Measurements from ENCODE around the gene OR52B6. TPM values are rescaled to one million over a fixed set of nuclear protein-coding genes. Genes with fewer than 3 reads are reported as not detected.

Gene OR52B6
- total and polyA plus RNA-seq, 2 donors (not counting 1 experiment from before 2014, with no cell fraction given): not detected

DNA sequence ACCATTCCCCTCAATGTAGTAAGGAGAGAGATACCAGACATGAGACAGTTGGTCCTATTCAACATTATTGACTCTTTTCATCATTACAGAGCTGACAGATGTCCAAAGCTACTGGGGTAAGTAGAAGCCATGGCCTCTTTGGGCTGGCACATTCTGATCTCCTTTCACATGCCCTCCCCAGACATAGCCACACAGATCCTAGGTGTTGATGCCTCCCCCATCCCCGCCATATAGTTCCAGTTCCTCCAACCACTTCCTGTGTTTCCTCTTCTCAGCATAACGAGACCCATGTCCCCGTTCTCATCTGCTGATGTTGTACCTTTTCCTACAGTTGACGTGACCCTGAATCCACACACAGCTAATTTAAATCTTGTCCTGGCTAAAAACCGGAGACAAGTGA is 29.8 kb downstream of the OR52B6 start:
- no peak for ATAC-seq (ENCODE audit: low read depth)

GRCh38 chr11:5611627-5612026 is 30.9 kb downstream of the OR52B6 start:
- CTCF ChIA-PET: no interaction called here

More for the DNA sequence above, 29.8 kb downstream of the OR52B6 start:
- H3K4me3 ChIP-seq (ENCODE audit: control extremely low read depth in 1 of 5, extremely low read depth in 1 of 5, insufficient read depth in 1 of 5, low read depth in 2 of 5, low read length in 4 of 5): no peak overlapping the region
- H3K4me2 ChIP-seq (replicated peaks; ENCODE audit: low read depth, low read length, poor library complexity, severe bottlenecking): no peak overlapping the region
- H3K4me1 ChIP-seq (ENCODE audit: control insufficient read depth in 2 of 2, insufficient read depth in 2 of 2, low read length in 2 of 2): no peaks in the 10 kb centered on the region
- H3K9me3 ChIP-seq (ENCODE audit: control extremely low read depth in 1 of 3, control insufficient read depth in 2 of 3, insufficient read depth in 1 of 3, low read length in 2 of 3): no peaks in the 10 kb centered on the region
- H3K27ac ChIP-seq (ENCODE audit: low read length in 2 of 2): no peak overlapping the region
- intact Hi-C loops (cut with micrococcal nuclease): no loop called here
- DNase-seq: no peak
- no peak overlapping the region for H2AFZ ChIP-seq (ENCODE audit: insufficient read depth, low read depth, low read length, poor library complexity, severe bottlenecking)
- no peaks in the 10 kb centered on the region for H3K4me1 Mint-ChIP-seq
- H3K9ac ChIP-seq (ENCODE audit: low read length): no peak overlapping the region
- no peak overlapping the region for H3K4me3 Mint-ChIP-seq
- H3K9me3 Mint-ChIP-seq (ENCODE audit: insufficient read depth): no peaks in the 10 kb centered on the region
- H3K36me3 ChIP-seq (replicated peaks in 1 of 2; ENCODE audit: control extremely low read depth in 1 of 2, control insufficient read depth in 1 of 2, extremely low read depth in 1 of 2, insufficient read depth in 2 of 2, low read length in 1 of 2): no peaks in the 10 kb centered on the region
- no peak overlapping the region for H3K27ac Mint-ChIP-seq
- 83% methylated on average over 2 of the region's 5 CpGs for WGBS (ENCODE audit: insufficient coverage)
- H3K27me3 ChIP-seq (replicated peaks in 1 of 4; ENCODE audit: control extremely low read depth in 1 of 4, control insufficient read depth in 3 of 4, insufficient read depth in 4 of 4, low read length in 3 of 4): no peaks in the 10 kb centered on the region
- no peaks in the 10 kb centered on the region for H4K20me1 ChIP-seq (ENCODE audit: control insufficient read depth, insufficient read depth, low read length, poor library complexity, severe bottlenecking)
- no peak for TF ChIP-seq EZH2 (IDR thresholded peaks at IDR 0.05; ENCODE audit: borderline replicate concordance, insufficient read depth, low read depth, low read length, poor library complexity, severe bottlenecking)
- TF ChIP-seq CTCF (IDR thresholded peaks at IDR 0.05): no peak
- H3K79me2 ChIP-seq (ENCODE audit: control insufficient read depth, insufficient read depth, low read length): no peaks in the 10 kb centered on the region
- ChIA-PET POLR2A (no interaction called here), CTCF (no interaction called here)
- no peaks in the 10 kb centered on the region for H3K27me3 Mint-ChIP-seq

More at GRCh38 chr11:5611627-5612026, 30.9 kb downstream of the OR52B6 start:
- Histone ChIP-seq H3K36me3 (replicated peaks in 1 of 2; ENCODE audit: control extremely low read depth in 1 of 2, control insufficient read depth in 1 of 2, extremely low read depth in 1 of 2, insufficient read depth in 2 of 2, low read length in 1 of 2) (no peaks in the 10 kb centered on the region), H2AFZ (ENCODE audit: insufficient read depth, low read depth, low read length, poor library complexity, severe bottlenecking) (no peak overlapping the region), H3K4me1 (ENCODE audit: control insufficient read depth in 2 of 2, insufficient read depth in 2 of 2, low read length in 2 of 2) (no peaks in the 10 kb centered on the region), H3K9ac (ENCODE audit: low read length) (no peak overlapping the region), H3K9me3 (ENCODE audit: control extremely low read depth in 1 of 3, control insufficient read depth in 2 of 3, insufficient read depth in 1 of 3, low read length in 2 of 3) (no peaks in the 10 kb centered on the region), H3K27me3 (replicated peaks in 1 of 4; ENCODE audit: control extremely low read depth in 1 of 4, control insufficient read depth in 3 of 4, insufficient read depth in 4 of 4, low read length in 3 of 4) (no peaks in the 10 kb centered on the region), H3K79me2 (ENCODE audit: control insufficient read depth, insufficient read depth, low read length) (no peaks in the 10 kb centered on the region), H3K4me3 (ENCODE audit: control extremely low read depth in 1 of 5, extremely low read depth in 1 of 5, insufficient read depth in 1 of 5, low read depth in 2 of 5, low read length in 4 of 5) (no peak overlapping the region), H3K4me2 (replicated peaks; ENCODE audit: low read depth, low read length, poor library complexity, severe bottlenecking) (no peak overlapping the region), H4K20me1 (ENCODE audit: control insufficient read depth, insufficient read depth, low read length, poor library complexity, severe bottlenecking) (no peaks in the 10 kb centered on the region), H3K27ac (ENCODE audit: low read length in 2 of 2) (no peak overlapping the region)
- no peaks in the 10 kb centered on the region for H3K27me3 Mint-ChIP-seq
- DNase-seq (no peak), ATAC-seq (ENCODE audit: low read depth) (no peak)
- H3K27ac Mint-ChIP-seq: no peak overlapping the region
- H3K4me3 Mint-ChIP-seq: no peak overlapping the region
- intact Hi-C loops (cut with micrococcal nuclease): no loop called here
- WGBS (ENCODE audit: insufficient coverage): 93% methylated on average over 9 of the region's 11 CpGs
- no peaks in the 10 kb centered on the region for H3K9me3 Mint-ChIP-seq (ENCODE audit: insufficient read depth)
- no peaks in the 10 kb centered on the region for H3K4me1 Mint-ChIP-seq
- POLR2A ChIA-PET: no interaction called here
- TF ChIP-seq EZH2 (IDR thresholded peaks at IDR 0.05; ENCODE audit: borderline replicate concordance, insufficient read depth, low read depth, low read length, poor library complexity, severe bottlenecking): no peak
- TF ChIP-seq CTCF (IDR thresholded peaks at IDR 0.05): no peak
